Fibroblast of lung (primary cell): ENCODE measurements around the gene GRWD1. TPM values are rescaled to one million over a fixed set of nuclear protein-coding genes. Genes with fewer than 3 reads are reported as not detected.

Source experiments
- DNase-seq, 2 donors: peaks; one replicate each; pipeline versions ENCODE4 v3.0.0 to v3.0.0-alpha.2; 2010; ENCODE audit warnings: low read depth in 2 of 2
- H2AFZ ChIP-seq: 2 replicates; pipeline ENCODE4 v1.5.1; 2012; ENCODE audit warnings: low read length, control low read depth, inconsistent platforms
- H3K27ac ChIP-seq: 2 replicates; pipeline ENCODE4 v1.5.1; 2011; ENCODE audit warnings: low read length, control low read depth; ENCODE audit not compliant: insufficient read depth
- H3K27me3 ChIP-seq: 2 replicates; pipeline ENCODE4 v1.5.1; 2011; ENCODE audit warnings: mild to moderate bottlenecking, low read length; ENCODE audit not compliant: control insufficient read depth, insufficient read depth
- H3K36me3 ChIP-seq: 2 replicates; pipeline ENCODE4 v1.5.1; 2011; ENCODE audit warnings: low read length; ENCODE audit not compliant: control insufficient read depth, insufficient read depth
- H3K4me1 ChIP-seq: 2 replicates; pipeline ENCODE4 v1.5.1; 2011; ENCODE audit warnings: low read length; ENCODE audit not compliant: control insufficient read depth, insufficient read depth; ENCODE audit errors: extremely low read depth
- H3K4me2 ChIP-seq: 2 replicates; pipeline ENCODE4 v1.5.1; 2011; ENCODE audit warnings: low read length, control low read depth; ENCODE audit not compliant: insufficient read depth; ENCODE audit errors: extremely low read depth
- H3K4me3 ChIP-seq, 4 experiments: fragments of 200-600 bp in 1 of 4; sonication (generic) in 1 of 4; replicated peaks in 1 of 4; 2 replicates each; pipeline ENCODE4 v1.5.1; 2011 to 2016; ENCODE audit warnings: low read length in 4 of 4, low read depth in 3 of 4, mild to moderate bottlenecking in 3 of 4, control low read depth in 2 of 4, inconsistent platforms in 1 of 4, mixed read lengths in 1 of 4; ENCODE audit not compliant: insufficient read depth in 1 of 4; ENCODE audit errors: control extremely low read depth in 1 of 4
- H3K79me2 ChIP-seq: 2 replicates; pipeline ENCODE4 v1.5.1; 2012; ENCODE audit warnings: mild to moderate bottlenecking, low read length, inconsistent platforms; ENCODE audit not compliant: control insufficient read depth, insufficient read depth
- H3K9ac ChIP-seq: 2 replicates; pipeline ENCODE4 v1.5.1; 2011; ENCODE audit warnings: mild to moderate bottlenecking, low read length, control low read depth; ENCODE audit not compliant: insufficient read depth
- H3K9me3 ChIP-seq: 2 replicates; pipeline ENCODE4 v1.5.1; 2012; ENCODE audit warnings: low read depth, low read length; ENCODE audit not compliant: control insufficient read depth, insufficient read depth
- H4K20me1 ChIP-seq: 2 replicates; pipeline ENCODE4 v1.5.1; 2011; ENCODE audit warnings: low read length; ENCODE audit not compliant: control insufficient read depth, insufficient read depth; ENCODE audit errors: extremely low read depth
- CTCF ChIP-seq, 2 donors: IDR thresholded peaks in 1 of 2; conservative IDR thresholded peaks in 1 of 2; 1 replicate in 1 of 2; 2 replicates in 1 of 2; pipeline ENCODE4 v1.5.1; 2011 to 2012; ENCODE audit warnings: low read length in 2 of 2, control low read depth in 1 of 2, inconsistent platforms in 1 of 2, low read depth in 1 of 2, mild to moderate bottlenecking in 1 of 2
- EZH2 ChIP-seq: IDR thresholded peaks from 2 replicates; pipeline ENCODE4 v1.5.1; 2012; ENCODE audit warnings: low read length, control low read depth, mild to moderate bottlenecking; ENCODE audit errors: missing control alignments
- polyA plus RNA-seq, 2 donors: library from polyadenylated mRNA; depleted of rRNA in 1 of 2; stranded (reverse) in 1 of 2; unstranded in 1 of 2; fragments of >200 nt; gene quantifications; 2 replicates each; pipeline ENCODE4 v1.2.1, GENCODE V29; 2011 to 2012; ENCODE audit warnings: missing spikeins in 1 of 2
- total RNA-seq: library from RNA; depleted of rRNA; stranded (reverse); fragments of >200 nt; gene quantifications from 2 replicates; pipeline ENCODE4 v1.2.1, GENCODE V29; 2014

Gene GRWD1
- total and polyA plus RNA-seq, 2 donors (not counting 1 experiment from before 2014, with no cell fraction given), result 9.1 to 14.7 TPM

- no peak overlapping the region for H3K9ac ChIP-seq
- H3K4me1 ChIP-seq, result peaks cover 7% of the 10 kb centered on the region
- H3K4me2 ChIP-seq, result no peak overlapping the region
- H4K20me1 ChIP-seq, result no peaks in the 10 kb centered on the region
- H2AFZ ChIP-seq, result no peak overlapping the region
- TF ChIP-seq EZH2, result peak; percentile 66
- no peak for TF ChIP-seq CTCF (conservative IDR thresholded peaks at IDR 0.05 in 1 of 2, IDR thresholded peaks at IDR 0.05 in 1 of 2; ENCODE audit: low read depth in 1 of 2, low read length in 2 of 2)
- H3K4me3 ChIP-seq, result no peak overlapping the region
- H3K79me2 ChIP-seq, result peaks cover 8% of the 10 kb centered on the region
- no peaks in the 10 kb centered on the region for H3K9me3 ChIP-seq
- H3K27me3 ChIP-seq, result peaks cover 11% of the 10 kb centered on the region
- no peak for DNase-seq
- H3K36me3 ChIP-seq, result no peaks in the 10 kb centered on the region
- no peak overlapping the region for H3K27ac ChIP-seq
Measured at GRCh38 chr19:48442116-48443035, 3.4 kb upstream of the GRWD1 start.

- TF ChIP-seq EZH2 (peak; percentile 72), CTCF (conservative IDR thresholded peaks at IDR 0.05 in 1 of 2, IDR thresholded peaks at IDR 0.05 in 1 of 2; ENCODE audit: low read depth in 1 of 2, low read length in 2 of 2) (no peak)
- DNase-seq, result no peak
- no peak overlapping the region for H3K4me2 ChIP-seq
- no peak overlapping the region for H2AFZ ChIP-seq
- peaks cover 5% of the 10 kb centered on the region for H3K36me3 ChIP-seq
- H3K27me3 ChIP-seq, result peaks cover 11% of the 10 kb centered on the region
- peaks cover 7% of the 10 kb centered on the region for H3K4me1 ChIP-seq
- H3K27ac ChIP-seq, result no peak overlapping the region
- H3K4me3 ChIP-seq, result no peak overlapping the region
- peaks cover 8% of the 10 kb centered on the region for H3K79me2 ChIP-seq
- H4K20me1 ChIP-seq, result no peaks in the 10 kb centered on the region
- no peak overlapping the region for H3K9ac ChIP-seq
- no peaks in the 10 kb centered on the region for H3K9me3 ChIP-seq
Measured at GRCh38 chr19:48443256-48443655, 2.5 kb upstream of the GRWD1 start.

GRCh38 chr19:48443731-48444128 lies 2.1 kb upstream of the GRWD1 start:
- no peak for DNase-seq
- peak overlapping the region in 1 of 4 experiments; percentile 98 for H3K4me3 ChIP-seq
- no peak overlapping the region for H2AFZ ChIP-seq
- TF ChIP-seq EZH2 (peak; percentile 78), CTCF (conservative IDR thresholded peaks at IDR 0.05 in 1 of 2, IDR thresholded peaks at IDR 0.05 in 1 of 2; ENCODE audit: low read depth in 1 of 2, low read length in 2 of 2) (no peak)
- no peaks in the 10 kb centered on the region for H4K20me1 ChIP-seq
- H3K36me3 ChIP-seq, result peaks cover 8% of the 10 kb centered on the region
- H3K4me1 ChIP-seq, result peaks cover 7% of the 10 kb centered on the region
- H3K79me2 ChIP-seq, result peaks cover 8% of the 10 kb centered on the region
- H3K27ac ChIP-seq, result no peak overlapping the region
- H3K9ac ChIP-seq, result no peak overlapping the region
- peaks cover 11% of the 10 kb centered on the region for H3K27me3 ChIP-seq
- H3K9me3 ChIP-seq, result no peaks in the 10 kb centered on the region
- peak overlapping the region; percentile 99 for H3K4me2 ChIP-seq
